Measurements from ENCODE around the gene RRM2. TPM values are rescaled to one million over a fixed set of nuclear protein-coding genes. Genes with fewer than 3 reads are reported as not detected.

Gene RRM2
- total and polyA plus RNA-seq, 2 experiments from 2014 or later, result 108 to 119 TPM

- TF ChIP-seq, protein P1, sequence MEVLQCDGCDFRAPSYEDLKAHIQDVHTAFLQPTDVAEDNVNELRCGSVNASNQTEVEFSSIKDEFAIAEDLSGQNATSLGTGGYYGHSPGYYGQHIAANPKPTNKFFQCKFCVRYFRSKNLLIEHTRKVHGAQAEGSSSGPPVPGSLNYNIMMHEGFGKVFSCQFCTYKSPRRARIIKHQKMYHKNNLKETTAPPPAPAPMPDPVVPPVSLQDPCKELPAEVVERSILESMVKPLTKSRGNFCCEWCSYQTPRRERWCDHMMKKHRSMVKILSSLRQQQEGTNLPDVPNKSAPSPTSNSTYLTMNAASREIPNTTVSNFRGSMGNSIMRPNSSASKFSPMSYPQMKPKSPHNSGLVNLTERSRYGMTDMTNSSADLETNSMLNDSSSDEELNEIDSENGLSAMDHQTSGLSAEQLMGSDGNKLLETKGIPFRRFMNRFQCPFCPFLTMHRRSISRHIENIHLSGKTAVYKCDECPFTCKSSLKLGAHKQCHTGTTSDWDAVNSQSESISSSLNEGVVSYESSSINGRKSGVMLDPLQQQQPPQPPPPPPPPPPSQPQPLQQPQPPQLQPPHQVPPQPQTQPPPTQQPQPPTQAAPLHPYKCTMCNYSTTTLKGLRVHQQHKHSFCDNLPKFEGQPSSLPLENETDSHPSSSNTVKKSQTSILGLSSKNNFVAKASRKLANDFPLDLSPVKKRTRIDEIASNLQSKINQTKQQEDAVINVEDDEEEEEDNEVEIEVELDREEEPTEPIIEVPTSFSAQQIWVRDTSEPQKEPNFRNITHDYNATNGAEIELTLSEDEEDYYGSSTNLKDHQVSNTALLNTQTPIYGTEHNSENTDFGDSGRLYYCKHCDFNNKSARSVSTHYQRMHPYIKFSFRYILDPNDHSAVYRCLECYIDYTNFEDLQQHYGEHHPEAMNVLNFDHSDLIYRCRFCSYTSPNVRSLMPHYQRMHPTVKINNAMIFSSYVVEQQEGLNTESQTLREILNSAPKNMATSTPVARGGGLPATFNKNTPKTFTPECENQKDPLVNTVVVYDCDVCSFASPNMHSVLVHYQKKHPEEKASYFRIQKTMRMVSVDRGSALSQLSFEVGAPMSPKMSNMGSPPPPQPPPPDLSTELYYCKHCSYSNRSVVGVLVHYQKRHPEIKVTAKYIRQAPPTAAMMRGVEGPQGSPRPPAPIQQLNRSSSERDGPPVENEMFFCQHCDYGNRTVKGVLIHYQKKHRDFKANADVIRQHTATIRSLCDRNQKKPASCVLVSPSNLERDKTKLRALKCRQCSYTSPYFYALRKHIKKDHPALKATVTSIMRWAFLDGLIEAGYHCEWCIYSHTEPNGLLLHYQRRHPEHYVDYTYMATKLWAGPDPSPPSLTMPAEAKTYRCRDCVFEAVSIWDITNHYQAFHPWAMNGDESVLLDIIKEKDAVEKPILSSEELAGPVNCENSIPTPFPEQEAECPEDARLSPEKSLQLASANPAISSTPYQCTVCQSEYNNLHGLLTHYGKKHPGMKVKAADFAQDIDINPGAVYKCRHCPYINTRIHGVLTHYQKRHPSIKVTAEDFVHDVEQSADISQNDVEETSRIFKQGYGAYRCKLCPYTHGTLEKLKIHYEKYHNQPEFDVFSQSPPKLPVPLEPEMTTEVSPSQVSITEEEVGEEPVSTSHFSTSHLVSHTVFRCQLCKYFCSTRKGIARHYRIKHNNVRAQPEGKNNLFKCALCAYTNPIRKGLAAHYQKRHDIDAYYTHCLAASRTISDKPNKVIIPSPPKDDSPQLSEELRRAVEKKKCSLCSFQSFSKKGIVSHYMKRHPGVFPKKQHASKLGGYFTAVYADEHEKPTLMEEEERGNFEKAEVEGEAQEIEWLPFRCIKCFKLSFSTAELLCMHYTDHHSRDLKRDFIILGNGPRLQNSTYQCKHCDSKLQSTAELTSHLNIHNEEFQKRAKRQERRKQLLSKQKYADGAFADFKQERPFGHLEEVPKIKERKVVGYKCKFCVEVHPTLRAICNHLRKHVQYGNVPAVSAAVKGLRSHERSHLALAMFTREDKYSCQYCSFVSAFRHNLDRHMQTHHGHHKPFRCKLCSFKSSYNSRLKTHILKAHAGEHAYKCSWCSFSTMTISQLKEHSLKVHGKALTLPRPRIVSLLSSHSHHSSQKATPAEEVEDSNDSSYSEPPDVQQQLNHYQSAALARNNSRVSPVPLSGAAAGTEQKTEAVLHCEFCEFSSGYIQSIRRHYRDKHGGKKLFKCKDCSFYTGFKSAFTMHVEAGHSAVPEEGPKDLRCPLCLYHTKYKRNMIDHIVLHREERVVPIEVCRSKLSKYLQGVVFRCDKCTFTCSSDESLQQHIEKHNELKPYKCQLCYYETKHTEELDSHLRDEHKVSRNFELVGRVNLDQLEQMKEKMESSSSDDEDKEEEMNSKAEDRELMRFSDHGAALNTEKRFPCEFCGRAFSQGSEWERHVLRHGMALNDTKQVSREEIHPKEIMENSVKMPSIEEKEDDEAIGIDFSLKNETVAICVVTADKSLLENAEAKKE (CRISPR knock-in tag; IDR thresholded peaks at IDR 0.05), result no peak
- TF ChIP-seq, protein P2, sequence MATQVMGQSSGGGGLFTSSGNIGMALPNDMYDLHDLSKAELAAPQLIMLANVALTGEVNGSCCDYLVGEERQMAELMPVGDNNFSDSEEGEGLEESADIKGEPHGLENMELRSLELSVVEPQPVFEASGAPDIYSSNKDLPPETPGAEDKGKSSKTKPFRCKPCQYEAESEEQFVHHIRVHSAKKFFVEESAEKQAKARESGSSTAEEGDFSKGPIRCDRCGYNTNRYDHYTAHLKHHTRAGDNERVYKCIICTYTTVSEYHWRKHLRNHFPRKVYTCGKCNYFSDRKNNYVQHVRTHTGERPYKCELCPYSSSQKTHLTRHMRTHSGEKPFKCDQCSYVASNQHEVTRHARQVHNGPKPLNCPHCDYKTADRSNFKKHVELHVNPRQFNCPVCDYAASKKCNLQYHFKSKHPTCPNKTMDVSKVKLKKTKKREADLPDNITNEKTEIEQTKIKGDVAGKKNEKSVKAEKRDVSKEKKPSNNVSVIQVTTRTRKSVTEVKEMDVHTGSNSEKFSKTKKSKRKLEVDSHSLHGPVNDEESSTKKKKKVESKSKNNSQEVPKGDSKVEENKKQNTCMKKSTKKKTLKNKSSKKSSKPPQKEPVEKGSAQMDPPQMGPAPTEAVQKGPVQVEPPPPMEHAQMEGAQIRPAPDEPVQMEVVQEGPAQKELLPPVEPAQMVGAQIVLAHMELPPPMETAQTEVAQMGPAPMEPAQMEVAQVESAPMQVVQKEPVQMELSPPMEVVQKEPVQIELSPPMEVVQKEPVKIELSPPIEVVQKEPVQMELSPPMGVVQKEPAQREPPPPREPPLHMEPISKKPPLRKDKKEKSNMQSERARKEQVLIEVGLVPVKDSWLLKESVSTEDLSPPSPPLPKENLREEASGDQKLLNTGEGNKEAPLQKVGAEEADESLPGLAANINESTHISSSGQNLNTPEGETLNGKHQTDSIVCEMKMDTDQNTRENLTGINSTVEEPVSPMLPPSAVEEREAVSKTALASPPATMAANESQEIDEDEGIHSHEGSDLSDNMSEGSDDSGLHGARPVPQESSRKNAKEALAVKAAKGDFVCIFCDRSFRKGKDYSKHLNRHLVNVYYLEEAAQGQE (IDR thresholded peaks at IDR 0.05; ENCODE audit: unreplicated experiment), result no peak
- TF ChIP-seq ZNF331 (CRISPR knock-in tag; IDR thresholded peaks at IDR 0.05; ENCODE audit: low read depth), result no peak
Observed at GRCh38 chr2:10076511-10076910, 46.0 kb upstream of the RRM2 start (continued).

GRCh38 chr2:10076988-10077527 lies 45.5 kb upstream of the RRM2 start:
- no peak overlapping the region for H3K27ac ChIP-seq (ENCODE audit: low read depth)
- H3K27me3 ChIP-seq (ENCODE audit: insufficient read depth), result peaks cover 46% of the 10 kb centered on the region
- H4K20me1 ChIP-seq (replicated peaks; ENCODE audit: insufficient read depth), result no peaks in the 10 kb centered on the region
- Mint-ChIP-seq H3K4me1 (peaks cover 36% of the 10 kb centered on the region), H3K27ac (no peak overlapping the region), H3K27me3 (ENCODE audit: insufficient read depth, low read depth, poor library complexity) (peaks cover 36% of the 10 kb centered on the region), H3K9me3 (no peaks in the 10 kb centered on the region), H3K36me3 (ENCODE audit: low read depth) (no peaks in the 10 kb centered on the region; the same call in 2 of the 3 replicates), H3K4me3 (no peak overlapping the region; the same call in 2 of the 3 replicates)
- no peaks in the 10 kb centered on the region for H3K36me3 ChIP-seq (ENCODE audit: insufficient read depth)
- H2AFZ ChIP-seq, result no peak overlapping the region
- H3F3A ChIP-seq (replicated peaks; ENCODE audit: low read depth), result 0 out of 2 replicates have a peak, but pooled peaks cover 6% of the 10 kb centered on the region
- no peak overlapping the region for H3K4me2 ChIP-seq
- DNase-seq (ENCODE audit: low spot score) (no peak), ATAC-seq (no peak)
- H3K4me3 ChIP-seq, result no peak overlapping the region
- no peak for TF ChIP-seq EZH2 (IDR thresholded peaks at IDR 0.05; ENCODE audit: low read depth, unreplicated experiment)
- no peak for TF ChIP-seq POLR2AphosphoS5 (IDR thresholded peaks at IDR 0.05; ENCODE audit: low read depth)
- TF ChIP-seq STAT1 (IDR thresholded peaks at IDR 0.05; ENCODE audit: unreplicated experiment), result no peak
- peaks cover 13% of the 10 kb centered on the region for H3K4me1 ChIP-seq (ENCODE audit: insufficient read depth)
- no peaks in the 10 kb centered on the region for H3K79me2 ChIP-seq (replicated peaks; ENCODE audit: insufficient read depth)
- no peaks in the 10 kb centered on the region for H3K9me2 ChIP-seq (ENCODE audit: insufficient read depth)
